ENCODE data around the gene PSME3IP1. TPM values are rescaled to one million over a fixed set of nuclear protein-coding genes. Genes with fewer than 3 reads are reported as not detected.

Gene PSME3IP1
- total and polyA plus RNA-seq, 11 donors, result 37.8 to 74.6 (median 65.8) TPM

GRCh38 chr16:57233944-57234706 lies 48.3 kb upstream of the PSME3IP1 start:
- intact Hi-C loops (cut with DNase I), result no loop called here
- Histone ChIP-seq H3K9me3 (no peaks in the 10 kb centered on the region), H3K36me3 (peaks cover 4 to 99% (median 95%) of the 10 kb centered on the region in 9 donors), H3K27ac (peak overlapping the region; percentile 6 to 77 (median 58)), H3K4me3 (no peak overlapping the region), H3K27me3 (no peaks in the 10 kb centered on the region), H3K4me1 (peaks cover 0 to 24% (median 7%) of the 10 kb centered on the region in 12 donors)
- DNase-seq, result peak in 2 of 5 donors; percentile 25 to 53
- ATAC-seq, result peak; percentile 87 to 89 (median 88)
- TF ChIP-seq POLR2A (IDR thresholded peaks at IDR 0.05), result no peak
- WGBS, 4 donors, result 68 to 72% (median 71%) methylated on average over 9 of the region's 9 CpGs

- WGBS, 4 donors, result 72 to 78% (median 75%) methylated on average over 3 of the region's 3 CpGs
- H3K4me1 ChIP-seq, result peaks cover 0 to 24% (median 7%) of the 10 kb centered on the region in 12 donors
- intact Hi-C loops (cut with DNase I), result no loop called here
- TF ChIP-seq CTCF (IDR thresholded peaks at IDR 0.05) (no peak), POLR2A (IDR thresholded peaks at IDR 0.05) (no peak)
- no peak for DNase-seq
- H3K36me3 ChIP-seq, result peaks cover 0 to 99% (median 95%) of the 10 kb centered on the region in 9 donors
- no peak for ATAC-seq
- no peaks in the 10 kb centered on the region for H3K9me3 ChIP-seq
- no peak overlapping the region for H3K4me3 ChIP-seq
- H3K27me3 ChIP-seq, result no peaks in the 10 kb centered on the region
- no peak overlapping the region for H3K27ac ChIP-seq
Observed at GRCh38 chr16:57231821-57232350, 46.0 kb upstream of the PSME3IP1 start.

GRCh38 chr16:57229079-57229478 lies 43.2 kb upstream of the PSME3IP1 start:
- DNase-seq, result no peak
- Histone ChIP-seq H3K36me3 (peaks cover 0 to 100% (median 98%) of the 10 kb centered on the region in 9 donors), H3K27me3 (no peaks in the 10 kb centered on the region), H3K4me1 (peaks cover 0 to 8% (median 0%) of the 10 kb centered on the region in 12 donors), H3K27ac (no peak overlapping the region), H3K9me3 (no peaks in the 10 kb centered on the region), H3K4me3 (no peak overlapping the region)
- no peak for ATAC-seq
- intact Hi-C loops (cut with DNase I), result no loop called here
- 89 to 97% (median 94%) methylated on average over 1 of the region's 1 CpG for WGBS, 4 donors
- TF ChIP-seq POLR2A (IDR thresholded peaks at IDR 0.05), result no peak
- no peak for TF ChIP-seq CTCF (IDR thresholded peaks at IDR 0.05)

- intact Hi-C loops (cut with DNase I), result no loop called here
- Histone ChIP-seq H3K27ac (no peak overlapping the region), H3K27me3 (no peaks in the 10 kb centered on the region), H3K9me3 (no peaks in the 10 kb centered on the region), H3K4me3 (no peak overlapping the region), H3K36me3 (peaks cover 0 to 100% (median 99%) of the 10 kb centered on the region in 9 donors), H3K4me1 (no peaks in the 10 kb centered on the region)
- DNase-seq (no peak), ATAC-seq (no peak)
- WGBS, 4 donors, result 87 to 93% (median 91%) methylated on average over 4 of the region's 4 CpGs
- TF ChIP-seq CTCF (IDR thresholded peaks at IDR 0.05), result no peak
- TF ChIP-seq POLR2A (IDR thresholded peaks at IDR 0.05), result no peak
Observed at GRCh38 chr16:57226701-57227621, 41.1 kb upstream of the PSME3IP1 start.
